ENCODE data around the gene MRPL27.
"Not testable (repeated sequence)": the region's sequence is repeated elsewhere in the genome, so short reads cannot be mapped to it uniquely, and the experiment has no call there.

MRPL27 gene

DNA sequence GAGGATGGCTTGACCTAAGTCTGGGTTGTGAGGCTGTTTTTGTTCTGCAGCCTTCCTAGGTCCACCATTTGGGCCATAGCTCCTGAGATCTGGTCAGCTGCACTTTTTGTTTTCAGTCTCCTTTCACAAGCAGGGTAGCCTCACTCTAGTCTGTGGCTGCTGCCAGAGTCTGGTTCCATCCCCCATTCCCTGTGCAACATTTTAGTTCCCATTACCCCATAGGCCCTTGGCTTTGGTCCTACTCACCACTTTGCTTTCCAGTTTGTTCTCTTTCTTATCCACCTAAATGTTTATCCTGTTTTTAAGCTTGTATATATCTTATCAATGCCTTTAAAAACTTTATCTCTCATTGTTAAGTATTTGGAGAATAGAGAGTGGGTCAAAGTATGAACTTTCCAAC is 33.6 kb downstream of the MRPL27 start:
- H3K9ac ChIP-seq (ENCODE audit: low read length): no peak overlapping the region
- H2AFZ ChIP-seq (ENCODE audit: low read depth, low read length): no peak overlapping the region

DNA sequence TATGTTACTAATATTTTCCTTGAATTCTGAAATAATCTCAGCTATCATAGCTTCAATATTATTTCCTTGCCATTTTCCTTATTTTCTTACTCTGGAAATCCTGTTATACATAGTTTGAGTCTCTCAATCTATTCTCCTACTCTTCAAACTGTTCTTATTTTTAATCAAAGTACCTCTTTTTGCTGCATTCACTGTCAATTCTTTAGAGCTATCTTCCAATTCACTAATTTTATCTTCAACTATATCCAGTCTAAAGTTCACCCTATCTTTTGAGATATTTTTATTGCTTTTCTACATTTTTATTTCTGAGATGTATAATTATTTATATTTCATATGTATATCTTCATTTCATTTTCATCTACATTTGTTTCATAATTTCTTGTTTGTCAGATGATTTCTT is 34.3 kb downstream of the MRPL27 start:
- H3K27me3 ChIP-seq (ENCODE audit: low read depth, low read length): no peaks in the 10 kb centered on the region
- H4K20me1 ChIP-seq (ENCODE audit: insufficient read depth, low read length): no peaks in the 10 kb centered on the region
- H3K27ac ChIP-seq (ENCODE audit: low read length): no peak overlapping the region
- H3K36me3 ChIP-seq (replicated peaks; ENCODE audit: low read depth, low read length): peaks cover 5% of the 10 kb centered on the region
- H3K9ac ChIP-seq (ENCODE audit: low read length): no peak overlapping the region
- no peak overlapping the region for H3K4me3 ChIP-seq (ENCODE audit: low read length)
- H3K9me3 ChIP-seq (ENCODE audit: insufficient read depth, low read length): peaks cover 16% of the 10 kb centered on the region
- H3K4me1 ChIP-seq (ENCODE audit: low read length): no peaks in the 10 kb centered on the region
- no peaks in the 10 kb centered on the region for H3K79me2 ChIP-seq (ENCODE audit: low read length)
- TF ChIP-seq, protein P1, sequence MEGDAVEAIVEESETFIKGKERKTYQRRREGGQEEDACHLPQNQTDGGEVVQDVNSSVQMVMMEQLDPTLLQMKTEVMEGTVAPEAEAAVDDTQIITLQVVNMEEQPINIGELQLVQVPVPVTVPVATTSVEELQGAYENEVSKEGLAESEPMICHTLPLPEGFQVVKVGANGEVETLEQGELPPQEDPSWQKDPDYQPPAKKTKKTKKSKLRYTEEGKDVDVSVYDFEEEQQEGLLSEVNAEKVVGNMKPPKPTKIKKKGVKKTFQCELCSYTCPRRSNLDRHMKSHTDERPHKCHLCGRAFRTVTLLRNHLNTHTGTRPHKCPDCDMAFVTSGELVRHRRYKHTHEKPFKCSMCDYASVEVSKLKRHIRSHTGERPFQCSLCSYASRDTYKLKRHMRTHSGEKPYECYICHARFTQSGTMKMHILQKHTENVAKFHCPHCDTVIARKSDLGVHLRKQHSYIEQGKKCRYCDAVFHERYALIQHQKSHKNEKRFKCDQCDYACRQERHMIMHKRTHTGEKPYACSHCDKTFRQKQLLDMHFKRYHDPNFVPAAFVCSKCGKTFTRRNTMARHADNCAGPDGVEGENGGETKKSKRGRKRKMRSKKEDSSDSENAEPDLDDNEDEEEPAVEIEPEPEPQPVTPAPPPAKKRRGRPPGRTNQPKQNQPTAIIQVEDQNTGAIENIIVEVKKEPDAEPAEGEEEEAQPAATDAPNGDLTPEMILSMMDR (IDR thresholded peaks at IDR 0.05; ENCODE audit: low read depth, low read length): no peak
- no peak for TF ChIP-seq EZH2phosphoT487 (IDR thresholded peaks at IDR 0.05; ENCODE audit: low read depth)
- no peak overlapping the region for H3K4me2 ChIP-seq (ENCODE audit: low read length)
- no peak overlapping the region for H2AFZ ChIP-seq (ENCODE audit: low read depth, low read length)

More for the DNA sequence above, 33.6 kb downstream of the MRPL27 start:
- H3K27me3 ChIP-seq (ENCODE audit: low read depth, low read length): no peaks in the 10 kb centered on the region
- no peaks in the 10 kb centered on the region for H3K4me1 ChIP-seq (ENCODE audit: low read length)
- no peak overlapping the region for H3K27ac ChIP-seq (ENCODE audit: low read length)
- TF ChIP-seq, protein P1 (IDR thresholded peaks at IDR 0.05; ENCODE audit: low read depth, low read length): no peak
- no peak for TF ChIP-seq EZH2phosphoT487 (IDR thresholded peaks at IDR 0.05; ENCODE audit: low read depth)
- H3K79me2 ChIP-seq (ENCODE audit: low read length): no peaks in the 10 kb centered on the region
- H3K4me2 ChIP-seq (ENCODE audit: low read length): no peak overlapping the region
- H3K9me3 ChIP-seq (ENCODE audit: insufficient read depth, low read length): peaks cover 16% of the 10 kb centered on the region
- H4K20me1 ChIP-seq (ENCODE audit: insufficient read depth, low read length): no peaks in the 10 kb centered on the region
- peaks cover 5% of the 10 kb centered on the region for H3K36me3 ChIP-seq (replicated peaks; ENCODE audit: low read depth, low read length)
- no peak overlapping the region for H3K4me3 ChIP-seq (ENCODE audit: low read length)

DNA sequence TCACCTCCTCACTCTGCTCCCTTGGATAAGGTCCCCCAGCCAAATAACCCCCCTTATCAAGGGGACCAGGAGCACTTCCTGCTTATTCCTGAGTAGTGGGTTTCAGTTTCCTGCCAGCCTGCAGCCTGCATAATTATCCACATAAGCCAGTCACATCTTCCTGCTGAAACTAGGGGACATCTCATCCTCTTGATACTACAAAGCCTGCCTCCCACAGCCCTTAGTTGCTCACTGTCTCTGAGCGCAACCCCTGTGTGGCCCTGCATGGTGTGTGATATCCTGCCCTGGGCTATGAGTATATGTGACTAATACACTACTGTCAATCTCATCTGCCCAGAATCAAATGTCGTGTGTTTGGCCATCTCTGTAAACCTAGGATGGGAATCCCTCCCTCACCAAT is 35.0 kb downstream of the MRPL27 start:
- Histone ChIP-seq H3K79me2 (ENCODE audit: low read length) (no peaks in the 10 kb centered on the region), H4K20me1 (ENCODE audit: insufficient read depth, low read length) (no peaks in the 10 kb centered on the region), H3K36me3 (replicated peaks; ENCODE audit: low read depth, low read length) (peaks cover 5% of the 10 kb centered on the region), H3K27me3 (ENCODE audit: low read depth, low read length) (no peaks in the 10 kb centered on the region), H3K4me1 (ENCODE audit: low read length) (no peaks in the 10 kb centered on the region), H3K4me3 (ENCODE audit: low read length) (no peak overlapping the region), H3K9ac (ENCODE audit: low read length) (no peak overlapping the region), H3K27ac (ENCODE audit: low read length) (no peak overlapping the region), H3K4me2 (ENCODE audit: low read length) (no peak overlapping the region), H3K9me3 (ENCODE audit: insufficient read depth, low read length) (peaks cover 16% of the 10 kb centered on the region), H2AFZ (ENCODE audit: low read depth, low read length) (no peak overlapping the region)
- no peak for TF ChIP-seq EZH2phosphoT487 (IDR thresholded peaks at IDR 0.05; ENCODE audit: low read depth)
- TF ChIP-seq, protein P1 (IDR thresholded peaks at IDR 0.05; ENCODE audit: low read depth, low read length): no peak

DNA sequence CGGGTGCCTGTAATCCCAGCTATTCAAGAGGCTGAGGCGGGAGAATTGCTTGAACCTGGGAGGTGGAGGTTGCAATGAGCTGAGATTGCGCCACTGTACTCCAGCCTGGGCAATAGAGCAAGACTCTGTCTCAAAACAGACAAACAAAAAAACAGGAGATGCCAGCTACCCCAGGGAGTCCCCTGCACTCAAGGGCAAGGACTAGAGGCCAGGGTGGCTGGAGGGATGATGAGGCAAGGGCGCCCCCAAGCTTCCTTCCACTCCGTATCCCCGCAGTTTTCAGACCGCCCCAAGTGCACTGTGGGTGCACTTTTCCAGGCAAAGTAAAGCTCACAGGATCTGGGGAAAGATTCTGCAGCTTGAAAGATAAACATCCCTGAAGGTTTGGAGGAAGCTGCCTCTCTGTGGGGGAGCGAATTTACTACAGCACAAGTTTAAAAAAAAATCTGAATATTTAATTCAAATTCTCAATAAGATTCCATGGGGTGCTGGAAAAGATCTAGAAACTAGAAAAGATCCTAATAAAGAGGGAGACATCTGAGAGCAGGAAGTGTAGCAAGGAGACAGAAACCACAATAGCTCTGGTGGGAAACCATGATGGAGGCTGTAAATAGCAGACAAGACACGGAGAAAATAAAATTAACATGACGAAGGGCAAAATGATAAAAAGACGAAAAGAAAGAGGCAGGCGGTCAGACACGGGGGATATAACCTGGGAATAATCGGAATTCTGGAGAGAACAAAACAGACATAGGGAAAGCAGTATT is 39.5 kb downstream of the MRPL27 start:
- not testable (repeated sequence) for H3K9ac ChIP-seq (ENCODE audit: low read length); H3K4me2 ChIP-seq (ENCODE audit: low read length)
- TF ChIP-seq, protein P1 (IDR thresholded peaks at IDR 0.05; ENCODE audit: low read depth, low read length): peak; percentile 28

More for the DNA sequence above, 39.5 kb downstream of the MRPL27 start:
- not testable (repeated sequence) for H3K79me2 ChIP-seq (ENCODE audit: low read length); H3K36me3 ChIP-seq (replicated peaks; ENCODE audit: low read depth, low read length); H2AFZ ChIP-seq (ENCODE audit: low read depth, low read length); H3K4me3 ChIP-seq (ENCODE audit: low read length); H3K4me1 ChIP-seq (ENCODE audit: low read length); H3K27me3 ChIP-seq (ENCODE audit: low read depth, low read length); H3K27ac ChIP-seq (ENCODE audit: low read length); H4K20me1 ChIP-seq (ENCODE audit: insufficient read depth, low read length); H3K9me3 ChIP-seq (ENCODE audit: insufficient read depth, low read length)
